Astrocyte of the hippocampus (primary cell): ENCODE results near the gene HECTD1.
"Not testable (repeated sequence)": the region's sequence is repeated elsewhere in the genome, so short reads cannot be mapped to it uniquely, and the experiment has no call there.

Experiments used
- DNase-seq: peaks from one replicate; pipeline ENCODE4 v3.0.0; 2011; ENCODE audit warnings: low read depth, low spot score

HECTD1 gene

DNA sequence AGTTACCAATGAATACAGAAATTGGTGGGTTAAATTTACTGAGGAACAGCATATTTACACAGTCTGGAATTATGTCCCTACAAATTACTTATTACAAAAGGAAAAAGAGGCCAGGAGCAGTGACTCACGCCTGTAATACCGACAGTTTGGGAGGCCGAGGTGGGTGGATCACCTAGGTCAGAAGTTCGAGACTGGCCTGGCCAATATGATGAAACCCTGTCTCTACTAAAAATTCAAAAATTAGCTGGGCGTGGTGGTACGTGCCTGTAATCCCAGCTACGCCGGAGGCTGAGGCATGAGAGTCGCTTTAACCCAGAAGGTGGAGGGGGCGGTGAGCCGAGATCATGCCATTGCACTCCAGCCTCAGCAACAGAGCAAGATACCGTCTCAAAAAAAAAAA, 52.6 kb downstream of the HECTD1 start:
- no peak for DNase-seq

DNA sequence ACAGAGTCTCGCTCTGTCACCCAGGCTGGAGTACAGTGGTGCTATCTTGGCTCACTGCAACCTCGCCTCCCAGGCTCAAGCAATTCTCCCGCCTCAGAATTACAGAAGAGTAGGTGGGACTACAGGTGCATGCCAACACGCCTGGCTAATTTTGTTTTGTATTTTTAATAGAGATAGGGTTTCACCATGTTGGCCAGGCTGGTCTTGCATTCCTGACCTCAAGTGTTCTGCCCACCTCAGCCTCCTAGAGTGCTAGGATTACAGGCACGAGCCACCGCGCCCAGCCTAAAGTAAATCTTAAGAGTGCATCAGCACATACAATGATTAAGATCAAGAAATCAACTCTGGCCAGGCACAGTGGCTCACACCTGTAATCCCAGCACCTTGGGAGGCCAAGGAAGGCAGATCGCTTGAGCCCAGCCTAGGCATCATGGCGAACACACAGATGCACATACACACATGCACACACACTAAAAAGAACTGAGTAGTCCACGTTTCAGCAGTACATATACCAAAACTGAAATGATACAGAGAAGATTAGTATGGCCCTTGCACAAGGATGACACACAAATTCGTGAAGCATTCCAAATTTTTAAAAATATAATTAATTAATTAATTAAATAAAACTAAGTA, 65.0 kb downstream of the HECTD1 start:
- no peak for DNase-seq

DNA sequence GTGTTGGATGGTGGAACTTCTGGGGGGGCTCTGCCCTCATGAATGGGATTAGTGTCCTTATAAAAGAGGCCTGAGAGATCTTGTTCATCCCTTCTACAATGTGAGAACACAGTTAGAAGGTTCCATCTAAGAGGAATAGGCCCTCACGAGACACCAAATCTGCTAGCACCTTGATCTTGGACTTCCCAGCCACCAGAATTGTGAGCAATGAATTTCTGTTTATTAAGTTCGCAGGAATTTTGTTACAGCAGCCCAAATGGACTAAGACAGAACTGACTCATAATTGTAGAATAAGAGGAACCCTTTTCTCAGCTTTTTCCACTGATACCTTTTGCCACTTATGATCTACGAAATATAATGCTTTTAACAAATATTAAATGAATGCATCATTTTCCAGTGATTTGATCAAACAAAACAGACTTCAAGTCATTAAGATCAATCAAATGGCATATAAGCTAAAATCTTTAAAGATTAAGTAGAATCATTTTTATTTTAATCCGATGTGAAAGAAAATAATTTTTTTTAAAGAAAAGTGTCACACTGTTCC, 68.2 kb downstream of the HECTD1 start:
- DNase-seq, result no peak

DNA sequence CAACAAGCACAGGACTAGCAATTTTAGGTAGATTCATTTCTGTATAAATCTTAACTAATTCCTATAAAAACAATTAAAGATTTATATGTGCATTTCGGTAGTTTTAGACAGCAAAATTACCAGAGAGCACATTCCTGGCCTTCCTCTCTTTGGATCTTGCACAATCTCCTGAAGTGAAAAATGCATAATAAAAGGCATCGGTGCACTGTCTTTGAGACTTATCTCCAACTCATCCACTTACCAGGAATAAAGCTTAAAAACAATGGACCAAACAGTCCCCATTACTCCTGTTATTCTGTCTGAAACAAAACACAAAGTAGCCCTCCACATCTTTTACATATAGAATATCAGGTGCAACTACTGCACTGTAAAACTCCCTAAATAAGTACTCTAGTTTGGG, 69.3 kb downstream of the HECTD1 start:
- no peak for DNase-seq

DNA sequence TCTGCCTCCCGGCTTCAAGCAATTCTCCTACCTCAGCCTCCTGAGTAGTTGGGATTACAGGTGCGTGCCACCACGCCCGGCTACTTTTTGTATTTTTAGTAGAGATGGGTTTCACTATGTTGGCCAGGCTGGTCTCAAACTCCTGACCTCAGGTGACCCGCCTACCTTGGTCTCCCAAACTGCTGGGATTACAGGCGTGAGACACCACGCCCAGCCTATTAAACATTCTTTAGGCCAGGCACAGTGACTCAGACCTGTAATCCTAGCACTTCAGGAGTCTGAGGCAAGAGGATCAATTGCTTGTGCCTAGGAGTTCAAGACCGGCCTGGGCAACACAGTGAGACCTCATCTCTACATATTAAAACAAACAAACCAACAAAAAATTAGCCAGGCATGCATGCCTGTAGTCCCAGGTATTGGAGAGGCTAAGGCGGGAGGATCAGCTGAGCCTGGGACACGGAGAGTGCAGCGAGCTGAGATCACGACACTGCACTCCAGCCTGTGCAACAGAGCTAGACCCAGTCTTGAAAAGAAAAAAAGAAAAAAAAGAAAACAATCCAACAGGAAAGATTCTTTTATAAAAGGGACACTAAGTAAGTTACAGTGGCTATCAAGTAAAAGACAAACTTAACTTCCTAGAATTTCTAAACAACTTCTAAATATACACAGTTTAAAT, 70.2 kb downstream of the HECTD1 start:
- DNase-seq, result no peak

DNA sequence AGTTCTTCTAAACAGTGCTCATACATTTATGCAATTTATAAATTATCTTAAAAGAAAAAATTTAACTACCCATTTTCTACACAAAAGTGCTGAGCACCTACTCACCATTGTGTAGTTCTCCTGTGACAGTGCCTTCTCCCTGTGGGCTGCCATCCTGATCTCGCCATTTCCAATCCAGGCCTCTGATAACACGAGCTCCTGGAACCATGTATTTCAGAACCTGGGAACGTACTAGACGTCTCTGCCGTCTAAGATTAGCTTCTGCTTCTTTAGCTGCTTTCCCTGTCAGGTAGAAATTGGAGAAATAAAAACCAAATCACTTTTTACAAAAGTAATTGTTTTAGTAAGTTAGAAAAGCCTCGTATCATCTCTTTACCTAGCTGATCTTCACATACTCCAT, 74.5 kb downstream of the HECTD1 start:
- no peak for DNase-seq

DNA sequence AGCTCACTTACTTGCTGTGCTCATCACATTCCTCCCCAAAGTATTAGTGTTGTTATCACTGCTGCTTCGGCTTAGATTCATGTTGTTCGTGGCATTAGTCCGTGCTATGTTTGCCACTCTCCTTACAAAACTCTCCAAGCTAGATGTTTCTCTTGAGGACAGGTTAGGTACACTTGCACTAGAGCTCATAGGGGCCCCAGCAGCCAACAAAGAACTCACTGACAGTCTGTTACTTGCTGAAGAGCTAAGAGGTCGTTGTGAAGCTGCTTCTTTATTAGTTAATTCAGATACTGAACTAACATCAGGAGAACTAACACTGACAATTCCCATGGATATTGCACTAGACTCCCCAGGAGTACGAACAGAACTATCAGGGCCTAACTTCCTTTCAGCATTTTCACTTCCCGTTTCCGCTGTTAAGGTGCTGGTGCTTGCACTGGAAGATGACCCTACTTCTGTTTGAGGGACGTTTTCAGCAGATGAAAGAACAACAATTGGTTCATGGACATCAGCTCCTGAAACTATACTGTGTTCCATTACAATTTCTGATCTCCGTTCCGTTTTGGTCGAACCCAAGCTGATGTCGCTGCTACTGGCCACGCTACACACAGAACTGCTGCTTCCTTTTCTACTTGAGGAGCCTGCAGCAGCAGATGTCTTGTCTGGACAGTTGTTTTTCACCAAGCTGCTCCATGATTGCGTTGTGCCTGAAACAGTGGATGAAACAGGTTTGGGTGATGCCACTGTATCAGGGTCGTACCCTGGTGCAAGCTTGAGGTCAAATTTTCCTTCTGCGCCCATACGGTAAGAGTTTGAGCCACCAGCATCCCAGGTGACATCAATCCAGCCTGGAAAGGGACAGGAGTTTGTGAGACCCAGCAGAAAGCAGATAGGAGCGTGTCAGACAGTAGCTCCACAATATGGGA, 78.7 kb downstream of the HECTD1 start:
- DNase-seq, result no peak

DNA sequence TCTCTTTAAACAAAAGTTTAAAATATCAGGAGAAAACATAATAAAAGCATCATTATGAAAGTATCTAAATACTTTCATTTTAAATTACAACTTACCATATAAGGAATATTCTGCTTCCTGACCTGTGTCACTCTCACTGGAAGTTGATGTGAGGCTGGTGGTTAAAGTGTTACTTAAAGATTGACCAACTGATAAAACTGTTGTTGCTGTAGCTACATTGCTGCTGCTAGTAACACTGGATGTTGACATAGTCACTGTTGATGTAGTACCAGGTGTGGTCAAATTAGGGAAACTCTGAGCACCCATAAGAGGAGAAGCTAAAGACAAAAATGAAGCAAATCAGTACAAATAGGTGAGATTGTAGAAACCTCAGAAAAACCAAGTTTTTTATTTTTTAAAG, 79.9 kb downstream of the HECTD1 start:
- DNase-seq, result no peak

DNA sequence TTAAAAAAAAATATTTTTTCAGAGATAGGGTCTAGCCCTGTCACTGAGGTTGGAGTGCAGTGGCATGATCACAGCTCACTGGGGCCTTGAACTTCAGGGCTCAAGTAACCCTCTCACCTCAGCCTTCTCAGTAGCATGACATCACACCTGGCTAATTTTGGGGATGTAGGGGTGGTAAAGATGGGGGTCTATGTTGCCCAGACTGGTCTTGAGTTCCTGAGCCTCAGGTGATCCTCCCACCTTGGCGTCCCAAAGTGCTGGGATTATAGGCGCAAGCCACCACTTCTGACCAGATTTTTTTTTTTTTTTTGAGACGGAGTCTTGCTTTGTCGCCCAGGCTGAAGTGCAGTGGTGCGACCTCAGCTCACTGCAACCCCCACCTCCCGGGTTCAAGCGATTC, 80.9 kb downstream of the HECTD1 start:
- DNase-seq, result no peak

DNA sequence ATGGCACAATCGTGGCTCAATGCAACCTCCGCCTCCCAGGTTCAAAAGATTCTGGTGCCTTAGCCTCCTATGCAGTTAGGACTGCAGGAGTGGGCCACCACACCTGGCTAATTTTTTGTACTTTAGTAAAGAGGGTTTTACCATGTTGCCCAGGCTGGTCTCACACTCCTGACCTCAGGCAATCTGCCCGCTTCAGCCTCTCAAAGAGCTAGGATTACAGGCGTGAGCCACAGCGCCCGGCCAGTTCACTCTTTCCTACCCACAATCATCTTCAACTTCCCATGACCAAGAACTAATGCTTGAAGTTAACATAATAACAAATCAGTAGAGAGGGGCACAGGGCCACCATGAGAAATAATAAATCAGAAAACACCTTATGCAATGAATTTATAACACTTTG, 82.4 kb downstream of the HECTD1 start:
- no peak for DNase-seq

DNA sequence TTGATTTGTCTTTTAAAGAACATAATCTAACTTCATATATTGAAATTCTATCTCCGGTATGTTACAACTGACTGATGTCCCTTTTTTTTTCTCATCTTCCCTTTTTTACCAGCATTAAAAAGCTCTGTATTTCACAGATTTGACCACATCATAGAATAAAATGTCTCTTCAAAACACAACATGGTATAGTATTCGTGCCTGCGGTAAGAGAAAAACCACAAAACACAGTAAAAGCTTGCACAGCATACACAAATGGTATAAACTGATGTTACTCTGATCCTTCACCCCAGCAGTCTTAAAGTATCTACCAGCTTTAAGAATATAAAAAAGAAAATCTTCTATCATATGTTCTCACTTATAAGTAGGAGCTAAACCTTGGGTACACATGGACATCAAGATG, 83.4 kb downstream of the HECTD1 start:
- no peak for DNase-seq

DNA sequence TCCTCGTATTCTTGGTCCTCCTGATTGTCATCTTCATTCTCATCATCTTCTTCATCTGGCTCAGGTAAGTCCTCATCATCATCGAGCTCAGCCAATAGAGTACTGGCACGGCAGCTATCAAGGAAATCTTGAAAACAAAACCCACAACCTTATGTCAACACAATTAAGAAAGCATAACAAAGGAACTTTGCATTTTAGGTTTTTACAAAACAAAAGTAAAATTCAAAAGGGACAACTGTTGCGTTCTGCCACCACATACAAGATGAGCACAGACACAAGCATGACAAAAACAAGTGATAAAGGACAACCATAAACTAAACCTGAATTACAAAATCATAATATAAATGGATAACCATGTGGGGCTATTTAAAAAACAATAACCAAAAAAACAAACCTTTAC, 84.7 kb downstream of the HECTD1 start:
- no peak for DNase-seq

DNA sequence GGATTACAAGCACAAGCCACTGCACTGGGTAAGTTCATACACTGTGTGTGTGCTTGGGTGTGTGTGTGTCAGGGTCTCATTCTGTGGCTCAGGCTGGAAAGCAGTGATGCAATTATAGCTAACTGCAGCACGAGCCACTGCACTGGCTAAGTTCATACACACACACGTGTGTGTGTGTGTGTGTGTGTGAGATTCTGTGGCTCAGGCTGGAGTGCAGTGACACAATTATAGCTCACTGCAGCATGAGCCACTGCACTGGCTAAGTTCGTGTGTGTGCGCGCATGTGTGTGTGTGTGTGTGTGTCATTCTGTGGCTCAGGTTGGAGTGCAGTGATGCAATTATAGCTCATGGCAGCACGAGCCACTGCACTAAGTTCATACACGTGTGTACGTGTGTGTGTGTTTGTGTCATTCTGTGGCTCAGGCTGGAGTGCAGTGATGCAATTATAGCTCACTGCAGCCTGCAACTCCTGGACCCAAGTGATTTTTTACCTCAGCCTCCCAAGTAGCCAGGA, 85.4 kb downstream of the HECTD1 start:
- DNase-seq, result peak; percentile 29

DNA sequence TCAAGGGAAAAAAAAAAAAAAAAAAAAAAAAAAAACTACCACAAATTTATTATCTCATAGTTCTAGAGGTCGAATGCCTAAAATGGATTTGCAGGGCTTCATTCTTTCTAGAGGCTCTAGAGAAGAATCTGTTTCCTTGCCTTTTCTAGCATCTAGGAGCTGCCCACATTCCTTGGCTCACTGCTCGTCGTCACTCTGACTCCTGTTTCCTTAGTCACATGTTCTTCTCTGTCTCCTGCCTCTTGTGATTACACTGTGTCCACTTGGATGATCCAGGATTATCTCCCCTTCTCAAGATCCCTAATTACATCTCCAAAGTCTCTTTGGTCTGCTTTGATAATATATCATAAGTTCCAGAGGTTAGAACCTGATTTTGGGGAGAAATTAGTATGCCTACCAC, 88.7 kb downstream of the HECTD1 start:
- DNase-seq, result peak; percentile 10

DNA sequence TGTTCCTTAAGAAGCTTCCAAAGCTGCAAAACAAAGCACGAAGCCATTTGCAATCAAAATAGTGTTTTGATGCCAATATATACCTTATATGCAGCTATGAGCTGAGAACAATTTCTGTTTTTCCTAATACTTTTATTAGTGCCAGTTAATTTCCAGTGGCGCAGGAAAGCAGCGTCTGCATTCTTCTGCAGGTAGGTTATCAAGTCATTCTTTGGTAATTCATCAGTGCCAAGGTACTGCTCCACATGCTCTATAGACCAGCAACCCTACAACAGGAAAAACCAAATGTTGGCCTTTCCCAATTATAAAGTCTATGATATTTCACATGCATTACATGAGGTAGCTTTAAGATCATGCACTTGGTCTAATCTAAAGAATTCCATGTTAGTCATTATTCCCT, 93.8 kb downstream of the HECTD1 start:
- no peak for DNase-seq

DNA sequence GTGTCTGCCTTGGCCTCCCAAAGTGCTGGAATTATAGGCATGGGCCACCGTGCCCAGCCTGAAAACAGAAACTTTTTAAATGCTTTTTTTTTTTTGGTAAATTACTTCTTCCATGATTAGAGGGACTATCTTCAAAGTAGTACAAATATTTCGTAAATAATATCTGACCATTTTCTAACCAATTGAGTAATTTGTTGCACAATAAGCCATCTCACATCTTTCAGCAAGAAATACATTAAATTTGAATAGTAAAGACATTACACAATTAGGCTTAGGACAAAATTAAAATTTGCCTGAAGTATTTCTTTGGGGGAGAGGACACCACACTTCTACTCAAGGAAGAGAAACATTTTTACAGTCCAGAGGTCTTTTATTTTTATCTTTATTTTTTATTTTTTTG, 96.7 kb downstream of the HECTD1 start:
- DNase-seq, result no peak

DNA sequence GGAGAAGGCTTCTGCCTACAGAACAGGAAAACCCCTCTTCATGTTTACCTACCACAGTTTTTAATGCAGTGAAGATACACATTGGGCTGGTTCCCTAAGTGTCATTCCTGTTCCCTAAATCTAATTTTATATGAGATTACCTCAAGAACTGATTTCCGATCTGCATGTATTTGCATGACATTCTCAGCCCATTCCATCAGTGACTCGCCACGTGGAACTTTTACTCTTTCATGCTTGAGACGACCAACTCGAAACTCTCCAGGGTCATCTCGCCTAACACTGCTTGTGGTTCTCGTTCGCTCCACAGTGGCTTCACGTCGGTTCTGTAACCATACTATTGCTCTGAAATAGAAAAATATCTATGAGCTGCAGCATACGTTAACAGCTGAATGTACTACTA, 98.3 kb downstream of the HECTD1 start:
- DNase-seq, result no peak

DNA sequence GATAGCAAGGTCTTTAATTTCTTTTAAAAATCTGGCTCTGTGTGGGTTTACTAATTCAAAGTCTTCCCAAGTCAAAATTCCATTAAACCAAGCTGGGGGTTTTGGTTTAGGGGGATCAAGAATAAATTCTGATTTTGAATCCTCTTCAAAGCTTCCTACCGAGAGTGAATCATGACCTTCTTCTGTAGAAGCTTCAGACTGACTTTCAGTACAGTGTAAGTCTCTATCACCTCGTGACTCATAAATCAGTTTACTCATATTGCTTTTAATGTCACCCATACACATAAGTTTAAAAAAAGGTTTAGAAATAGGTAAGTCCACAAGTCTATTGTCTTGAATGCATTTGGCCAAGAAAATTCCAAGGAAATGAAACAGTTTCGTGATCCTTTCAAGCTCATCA, 100.8 kb downstream of the HECTD1 start:
- no peak for DNase-seq

DNA sequence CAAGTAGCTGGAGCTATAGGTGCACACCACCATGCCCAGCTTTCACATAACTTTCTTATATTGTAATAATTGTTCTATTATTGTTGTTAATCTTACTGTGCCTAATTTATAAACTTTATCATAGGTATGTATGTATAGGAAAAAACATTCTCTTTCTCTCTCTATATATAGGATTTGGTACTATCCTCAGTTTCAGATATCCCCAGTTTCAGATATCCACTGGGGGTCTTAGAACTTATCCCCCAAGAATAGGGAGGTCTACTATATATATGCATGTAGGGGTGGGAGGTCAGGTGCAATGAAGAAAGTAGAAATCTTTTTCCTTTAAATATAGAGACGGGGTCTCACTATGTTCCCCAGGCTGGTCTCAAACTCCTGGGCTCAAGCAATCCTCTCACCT, 110.5 kb downstream of the HECTD1 start:
- DNase-seq, result no peak

DNA sequence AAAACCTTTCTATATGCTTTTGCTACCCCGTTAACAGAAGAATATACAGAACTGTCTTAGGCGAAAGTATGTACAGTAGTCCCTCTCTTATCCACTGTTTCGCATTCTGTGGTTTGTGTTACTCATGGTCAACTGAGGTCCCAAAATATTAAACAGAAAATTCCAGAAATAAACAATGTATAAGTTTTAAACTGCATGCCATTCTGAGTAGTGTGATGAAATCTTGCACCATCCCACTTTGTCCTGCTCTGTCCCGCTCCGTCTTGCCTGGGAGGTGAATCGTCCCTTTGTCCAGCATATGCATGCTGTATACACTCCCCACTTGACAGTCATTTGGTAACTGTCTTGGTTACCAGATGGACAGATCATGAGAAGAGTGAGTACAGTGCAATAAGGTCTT, 111.3 kb downstream of the HECTD1 start:
- no peak for DNase-seq

DNA sequence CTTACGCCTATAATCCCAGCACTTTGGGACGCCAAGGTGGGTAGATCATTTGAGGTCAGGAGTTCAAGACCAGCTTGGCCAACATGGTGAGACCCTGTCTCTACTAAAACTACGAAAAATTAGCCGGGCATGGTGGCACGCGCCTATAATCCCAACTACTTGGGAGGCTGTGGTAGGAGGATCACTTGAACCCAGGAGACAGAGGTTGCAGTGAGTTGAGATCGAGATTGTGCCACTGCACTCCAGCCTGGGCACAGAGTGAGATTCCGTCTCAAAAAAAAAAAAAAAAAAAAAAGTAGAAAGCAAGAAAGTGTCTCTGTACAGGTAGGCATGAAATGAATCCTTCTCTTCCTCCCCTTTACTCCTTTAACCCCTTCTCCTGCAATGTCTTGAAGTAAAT, 111.8 kb downstream of the HECTD1 start:
- not testable (repeated sequence) for DNase-seq
